IMR-90 (cell line): Measurements from ENCODE around the gene NHSL1. TPM values are rescaled to one million over a fixed set of nuclear protein-coding genes. Genes with fewer than 3 reads are reported as not detected.

Source experiments
- ATAC-seq: fragments of 200-7000 bp; cut with Tn5 transposase; 2 replicates; pipeline ENCODE4 v1.9.1; 2020; ENCODE audit warnings: low read depth, mild to moderate bottlenecking, moderate library complexity
- BruUV-seq: library from RNA; stranded (reverse); fragments of 400-500 nt; replicated peaks from 2 replicates; lab custom pipeline; 2021; lab: Mats Ljungman, UMichigan
- CTCF ChIA-PET: fragments of 300-600 bp; formaldehyde crosslinking; extraction: SDS; loops from one replicate; lab custom pipeline; 2021; ENCODE audit warnings: antibody characterized with exemption; lab: Yijun Ruan, JAX
- POLR2A ChIA-PET: fragments of 300-600 bp; sonication (Branson Sonifier 250); formaldehyde crosslinking; loops from one replicate; lab custom pipeline; 2022; ENCODE audit warnings: antibody characterized with exemption; ENCODE audit not compliant: unreplicated experiment; lab: Charles Lee
- DNase-seq: peaks from one replicate; pipeline ENCODE4 v3.0.0; 2013
- H2AFZ ChIP-seq: replicated peaks from 2 replicates; pipeline ENCODE3; 2013; ENCODE audit warnings: low read length, mild to moderate bottlenecking; ENCODE audit not compliant: poor library complexity
- H2AK5ac ChIP-seq: 2 replicates; pipeline ENCODE4 v1.6.1; 2013; ENCODE audit warnings: low read depth, low read length, inconsistent platforms
- H2AK9ac ChIP-seq: replicated peaks from 2 replicates; pipeline ENCODE3; 2013; ENCODE audit warnings: mild to moderate bottlenecking, low read depth, low read length, moderate library complexity; ENCODE audit not compliant: poor library complexity
- H2BK120ac ChIP-seq: 2 replicates; pipeline ENCODE4 v1.6.1; 2013; ENCODE audit warnings: low read depth, low read length, inconsistent platforms
- H2BK15ac ChIP-seq: 3 replicates; pipeline ENCODE4 v1.6.1; 2013; ENCODE audit warnings: low read depth, low read length, inconsistent platforms
- H2BK20ac ChIP-seq: 2 replicates; pipeline ENCODE4 v1.6.1; 2013; ENCODE audit warnings: low read depth, mild to moderate bottlenecking, inconsistent platforms, low read length, moderate library complexity
- H2BK5ac ChIP-seq: 2 replicates; pipeline ENCODE4 v1.6.1; 2013; ENCODE audit warnings: mild to moderate bottlenecking, low read depth, low read length, inconsistent platforms; ENCODE audit not compliant: poor library complexity, severe bottlenecking
- H3K14ac ChIP-seq: replicated peaks from 2 replicates; pipeline ENCODE4 v1.6.1; 2013; ENCODE audit warnings: low read depth, low read length, inconsistent platforms
- H3K18ac ChIP-seq: 2 replicates; pipeline ENCODE4 v1.6.1; 2013; ENCODE audit warnings: low read depth, low read length, control low read depth
- H3K23ac ChIP-seq: 2 replicates; pipeline ENCODE4 v1.6.1; 2013; ENCODE audit warnings: low read depth, low read length, inconsistent platforms
- H3K27ac ChIP-seq: 2 replicates; pipeline ENCODE4 v1.5.1; 2013; ENCODE audit warnings: mild to moderate bottlenecking, control low read depth, low read length; ENCODE audit not compliant: insufficient read depth
- H3K27me3 ChIP-seq: 2 replicates; pipeline ENCODE4 v1.6.1; 2013; ENCODE audit warnings: low read length; ENCODE audit not compliant: control insufficient read depth, insufficient read depth
- H3K36me3 ChIP-seq: 2 replicates; pipeline ENCODE4 v1.6.1; 2013; ENCODE audit warnings: low read length, mixed read lengths; ENCODE audit not compliant: control insufficient read depth, insufficient read depth
- H3K4ac ChIP-seq: 2 replicates; pipeline ENCODE4 v1.6.1; 2013; ENCODE audit warnings: low read depth, low read length, inconsistent platforms
- H3K4me1 ChIP-seq: 2 replicates; pipeline ENCODE4 v1.6.1; 2013; ENCODE audit warnings: low read length, mixed read lengths; ENCODE audit not compliant: control insufficient read depth, insufficient read depth
- H3K4me2 ChIP-seq: 2 replicates; pipeline ENCODE4 v1.6.1; 2013; ENCODE audit warnings: low read depth, mild to moderate bottlenecking, control low read depth, low read length, moderate library complexity
- H3K4me3 ChIP-seq: 2 replicates; pipeline ENCODE4 v1.5.1; 2013; ENCODE audit warnings: low read depth, mild to moderate bottlenecking, control low read depth, low read length, moderate library complexity; ENCODE audit not compliant: insufficient read depth
- H3K56ac ChIP-seq: 2 replicates; pipeline ENCODE4 v1.6.1; 2013; ENCODE audit warnings: low read length, inconsistent platforms; ENCODE audit not compliant: insufficient read depth; ENCODE audit errors: extremely low read depth
- H3K79me1 ChIP-seq, 2 experiments: 2 replicates each; pipeline ENCODE4 v1.6.1; 2013; ENCODE audit warnings: low read length in 2 of 2, inconsistent platforms in 1 of 2, low read depth in 1 of 2
- H3K9ac ChIP-seq: 2 replicates; pipeline ENCODE4 v1.6.1; 2013; ENCODE audit warnings: low read depth, low read length, control low read depth
- H3K9me1 ChIP-seq: 2 replicates; pipeline ENCODE4 v1.6.1; 2013; ENCODE audit warnings: low read length, inconsistent platforms; ENCODE audit not compliant: insufficient read depth
- H3K9me3 ChIP-seq: 2 replicates; pipeline ENCODE4 v1.6.1; 2013; ENCODE audit warnings: low read length; ENCODE audit not compliant: control insufficient read depth, insufficient read depth
- H4K20me1 ChIP-seq: 2 replicates; pipeline ENCODE4 v1.6.1; 2013; ENCODE audit warnings: low read length, inconsistent platforms; ENCODE audit not compliant: insufficient read depth
- H4K5ac ChIP-seq: 2 replicates; pipeline ENCODE4 v1.6.1; 2013; ENCODE audit warnings: mild to moderate bottlenecking, low read depth, low read length, control low read depth
- H4K8ac ChIP-seq, 2 experiments: 2 replicates each; pipeline ENCODE4 v1.6.1; 2013; ENCODE audit warnings: low read depth in 2 of 2, low read length in 2 of 2, control low read depth in 1 of 2, inconsistent platforms in 1 of 2
- H4K91ac ChIP-seq: 2 replicates; pipeline ENCODE4 v1.6.1; 2013; ENCODE audit warnings: low read depth, low read length, inconsistent platforms; ENCODE audit not compliant: insufficient read depth
- BHLHE40 ChIP-seq: fragments of 150-350 bp; IDR thresholded peaks from 2 replicates; pipeline ENCODE4 v1.6.1; 2016; ENCODE audit warnings: mild to moderate bottlenecking, low read depth, low read length
- CHD1 ChIP-seq: IDR thresholded peaks from 2 replicates; pipeline ENCODE4 v1.6.1; 2012; ENCODE audit warnings: low read depth, low read length, improper control_type of control experiment
- NFE2L2 ChIP-seq: fragments of 150-350 bp; IDR thresholded peaks from 2 replicates; pipeline ENCODE4 v1.6.1; 2016; ENCODE audit warnings: low read depth, mild to moderate bottlenecking, low read length
- POLR2A ChIP-seq: IDR thresholded peaks from 2 replicates; pipeline ENCODE4 v1.6.1; 2012; ENCODE audit warnings: mild to moderate bottlenecking, low read depth, low read length
- RAD21 ChIP-seq: IDR thresholded peaks from 2 replicates; pipeline ENCODE4 v1.6.1; 2012; ENCODE audit warnings: low read length, improper control_type of control experiment
- RCOR1 ChIP-seq: IDR thresholded peaks from 2 replicates; pipeline ENCODE4 v1.6.1; 2012; ENCODE audit warnings: mild to moderate bottlenecking, low read length, improper control_type of control experiment; ENCODE audit not compliant: insufficient replicate concordance
- SMC3 ChIP-seq: fragments of 150-350 bp; IDR thresholded peaks from 2 replicates; pipeline ENCODE4 v1.6.1; 2016; ENCODE audit warnings: low read depth, mild to moderate bottlenecking, antibody characterized with exemption, low read length, moderate library complexity
- WGBS, 2 experiments: methylation state at CpG; one replicate each; pipeline versions ENCODE4 v1.1.5 to v1.1.7; 2013; ENCODE audit warnings: missing lambda C conversion rate in 2 of 2; ENCODE audit not compliant: insufficient read length in 1 of 2; ENCODE audit errors: extremely low coverage in 2 of 2; 5-methylcytosine and 5-hydroxymethylcytosine counted together
- dilution Hi-C: fragments of 300-500 bp; cut with HindIII; formaldehyde crosslinking; loops from one replicate; pipeline ENCODE4 v1.14.3; 2018; ENCODE audit warnings: low sequenced_read_pairs; ENCODE audit not compliant: unreplicated experiment
- in situ Hi-C: fragments of 300-500 bp; cut with MboI; formaldehyde crosslinking; loops from 3 replicates; pipeline ENCODE4 v1.14.3; 2019; ENCODE audit warnings: low sequenced_read_pairs, inconsistent platforms, mixed read lengths
- intact Hi-C: fragments of 100-400 bp; cut with micrococcal nuclease; formaldehyde crosslinking; loops from 2 replicates; pipeline ENCODE4 v1.10.0; 2022
- polyA plus RNA-seq, 3 experiments: library from polyadenylated mRNA; depleted of rRNA; stranded (reverse); fragments of >200 nt; gene quantifications; 2 replicates each; pipeline ENCODE4 v1.2.3, GENCODE V29; 2012; ENCODE audit warnings: low replicate concordance in 1 of 3
- total RNA-seq: library from RNA; depleted of rRNA; stranded (reverse); fragments of >200 nt; gene quantifications from 2 replicates; pipeline ENCODE4 v1.2.3, GENCODE V29; 2012

The NHSL1 gene
- total and polyA plus RNA-seq, 2 of the 4 experiments (the other 2 are of a cell fraction): 5.6 to 7.2 TPM

GRCh38 chr6:138440296-138440695 lies 59.0 kb downstream of the NHSL1 start:
- peaks cover 5% of the 10 kb centered on the region; the same call in 1 of the 2 replicates for H3K36me3 ChIP-seq
- dilution Hi-C loops: no loop called here
- in situ Hi-C loops: no loop called here

More at GRCh38 chr6:138440296-138440695, 59.0 kb downstream of the NHSL1 start:
- Histone ChIP-seq H3K4ac (no peak overlapping the region), H2AFZ (no peak overlapping the region), H3K27me3 (no peaks in the 10 kb centered on the region), H3K79me1 (no peaks in the 10 kb centered on the region), H4K20me1 (no peaks in the 10 kb centered on the region), H3K4me2 (no peak overlapping the region), H3K9ac (no peak overlapping the region), H3K56ac (no peak overlapping the region), H2BK5ac (no peak overlapping the region), H3K27ac (no peak overlapping the region), H3K9me1 (no peaks in the 10 kb centered on the region), H3K23ac (no peak overlapping the region), H3K14ac (no peak overlapping the region), H3K9me3 (no peaks in the 10 kb centered on the region), H2BK20ac (no peak overlapping the region), H2BK15ac (no peak overlapping the region), H3K4me1 (no peaks in the 10 kb centered on the region), H4K5ac (no peak overlapping the region), H4K91ac (no peak overlapping the region), H2AK9ac (no peak overlapping the region), H2AK5ac (no peak overlapping the region), H4K8ac (no peak overlapping the region), H2BK120ac (no peak overlapping the region), H3K4me3 (no peak overlapping the region), H3K18ac (no peak overlapping the region)
- intact Hi-C loops: no loop called here
- TF ChIP-seq POLR2A (no peak), BHLHE40 (no peak), NFE2L2 (no peak), CHD1 (no peak), RCOR1 (no peak), RAD21 (no peak), SMC3 (no peak)
- CTCF ChIA-PET: no interaction called here
- DNase-seq: no peak
- no TSS peak for BruUV-seq
- ATAC-seq: no peak
- WGBS, 2 experiments: no CpG with 5 or more reads among the region's 3 CpGs
- POLR2A ChIA-PET: no interaction called here
